CD4-positive, CD25-positive, alpha-beta regulatory T cell (primary cell): ENCODE measurements around the gene UNC93B1. TPM values are rescaled to one million over a fixed set of nuclear protein-coding genes. Genes with fewer than 3 reads are reported as not detected.

ENCODE experiments used
- ATAC-seq, 2 donors: fragments of 150-1000 bp; cut with Tn5 transposase; one replicate each; pipeline ENCODE4 v1.10.0; 2021; ENCODE audit warnings: low read depth in 2 of 2, moderate number of reproducible peaks in 2 of 2, moderate library complexity in 1 of 2
- DNase-seq, 3 donors: peaks; one replicate each; pipeline versions ENCODE4 v3.0.0 to v3.0.0-alpha.2; 2012 to 2022; ENCODE audit warnings: mixed read lengths in 1 of 3
- H3K27ac ChIP-seq: one replicate; pipeline ENCODE4 v1.7.0; 2013; ENCODE audit warnings: mild to moderate bottlenecking, low read length; ENCODE audit not compliant: insufficient read depth, poor library complexity, severe bottlenecking
- H3K27me3 ChIP-seq: one replicate; pipeline ENCODE4 v1.7.0; 2013; ENCODE audit warnings: low read length; ENCODE audit not compliant: control insufficient read depth, insufficient read depth
- H3K36me3 ChIP-seq: one replicate; pipeline ENCODE4 v1.7.0; 2013; ENCODE audit warnings: mild to moderate bottlenecking, low read length, moderate library complexity; ENCODE audit not compliant: control insufficient read depth, insufficient read depth
- H3K4me1 ChIP-seq: 2 replicates; pipeline ENCODE4 v1.7.0; 2013; ENCODE audit warnings: mild to moderate bottlenecking, low read length; ENCODE audit not compliant: insufficient read depth, control insufficient read depth, poor library complexity, severe bottlenecking
- H3K4me3 ChIP-seq: one replicate; pipeline ENCODE4 v1.7.0; 2013; ENCODE audit warnings: low read depth, mild to moderate bottlenecking, low read length, moderate library complexity
- H3K9me3 ChIP-seq, 2 experiments: 1 replicate in 1 of 2; 2 replicates in 1 of 2; pipeline ENCODE4 v1.7.0; 2013; ENCODE audit warnings: low read length in 2 of 2, mild to moderate bottlenecking in 1 of 2, moderate library complexity in 1 of 2; ENCODE audit not compliant: control insufficient read depth in 2 of 2
- H3K27ac Mint-ChIP-seq, 3 donors: one replicate each; pipeline ENCODE4 v1.8.0; 2020 to 2022; ENCODE audit warnings: mild to moderate bottlenecking in 3 of 3, mixed read lengths in 3 of 3, moderate library complexity in 2 of 3
- H3K27me3 Mint-ChIP-seq: one replicate; pipeline ENCODE4 v1.8.0; 2022; ENCODE audit warnings: mild to moderate bottlenecking, mixed read lengths
- H3K36me3 Mint-ChIP-seq: one replicate; pipeline ENCODE4 v1.8.0; 2020; ENCODE audit warnings: mixed read lengths
- H3K4me1 Mint-ChIP-seq, 4 donors: one replicate each; pipeline ENCODE4 v1.8.0; 2020 to 2022; ENCODE audit warnings: mixed read lengths in 4 of 4, mild to moderate bottlenecking in 1 of 4
- H3K4me3 Mint-ChIP-seq, 4 donors: one replicate each; pipeline ENCODE4 v1.8.0; 2020 to 2022; ENCODE audit warnings: mild to moderate bottlenecking in 4 of 4, mixed read lengths in 4 of 4, moderate library complexity in 3 of 4
- H3K9me3 Mint-ChIP-seq, 7 donors: one replicate each; pipeline ENCODE4 v1.8.0; 2020 to 2022; ENCODE audit warnings: mixed read lengths in 7 of 7, mild to moderate bottlenecking in 3 of 7, moderate library complexity in 2 of 7
- polyA plus RNA-seq, 4 donors: library from polyadenylated mRNA; unstranded; fragments of 300-500 nt; fragmentation: Illumina TruSeq; gene quantifications; one replicate each; pipeline ENCODE4 v1.2.3, GENCODE V29; 2021
- total RNA-seq: library from RNA; stranded (reverse); gene quantifications from one replicate; pipeline ENCODE4 v1.2.3, GENCODE V29; 2022

The UNC93B1 gene
- total and polyA plus RNA-seq, 5 donors from 2014 or later: 12.8 to 19.0 (median 14.2) TPM

- Mint-ChIP-seq H3K4me1 (peaks cover 0 to 4% (median 0%) of the 10 kb centered on the region in 4 donors), H3K36me3 (no peaks in the 10 kb centered on the region), H3K4me3 (no peak overlapping the region), H3K27ac (peak overlapping the region in 1 of 3 donors; percentile 66), H3K27me3 (peaks cover 5% of the 10 kb centered on the region), H3K9me3 (peaks cover 0 to 1% (median 0%) of the 10 kb centered on the region in 7 donors)
- Histone ChIP-seq H3K36me3 (no peaks in the 10 kb centered on the region), H3K9me3 (no peaks in the 10 kb centered on the region), H3K4me3 (no peak overlapping the region), H3K4me1 (no peaks in the 10 kb centered on the region), H3K27me3 (no peaks in the 10 kb centered on the region), H3K27ac (no peak overlapping the region)
- DNase-seq (no peak), ATAC-seq (no peak)
These were observed 9.1 kb upstream of the UNC93B1 start for GRCh38 chr11:68012843-68013610.

GRCh38 chr11:68012044-68012842, 8.3 kb upstream of the UNC93B1 start:
- Histone ChIP-seq H3K27me3 (no peaks in the 10 kb centered on the region), H3K4me3 (no peak overlapping the region), H3K4me1 (no peaks in the 10 kb centered on the region), H3K36me3 (no peaks in the 10 kb centered on the region), H3K27ac (no peak overlapping the region), H3K9me3 (no peaks in the 10 kb centered on the region)
- no peak for ATAC-seq
- DNase-seq: no peak
- H3K4me3 Mint-ChIP-seq: no peak overlapping the region
- peaks cover 0 to 4% (median 0%) of the 10 kb centered on the region in 4 donors for H3K4me1 Mint-ChIP-seq
- peaks cover 5% of the 10 kb centered on the region for H3K27me3 Mint-ChIP-seq
- H3K27ac Mint-ChIP-seq: no peak overlapping the region
- H3K36me3 Mint-ChIP-seq: no peaks in the 10 kb centered on the region
- peaks cover 0 to 1% (median 0%) of the 10 kb centered on the region in 7 donors for H3K9me3 Mint-ChIP-seq

GRCh38 chr11:68011051-68011943, 7.4 kb upstream of the UNC93B1 start:
- H3K4me1 ChIP-seq: no peaks in the 10 kb centered on the region
- Mint-ChIP-seq H3K4me3 (no peak overlapping the region), H3K27me3 (peaks cover 5% of the 10 kb centered on the region), H3K36me3 (no peaks in the 10 kb centered on the region), H3K27ac (no peak overlapping the region), H3K9me3 (peaks cover 0 to 1% (median 0%) of the 10 kb centered on the region in 7 donors), H3K4me1 (peaks cover 0 to 4% (median 0%) of the 10 kb centered on the region in 4 donors)
- ATAC-seq (no peak), DNase-seq (no peak)
- no peaks in the 10 kb centered on the region for H3K9me3 ChIP-seq
- no peak overlapping the region for H3K4me3 ChIP-seq
- no peaks in the 10 kb centered on the region for H3K27me3 ChIP-seq
- no peak overlapping the region for H3K27ac ChIP-seq
- no peaks in the 10 kb centered on the region for H3K36me3 ChIP-seq

- Histone ChIP-seq H3K36me3 (no peaks in the 10 kb centered on the region), H3K27me3 (no peaks in the 10 kb centered on the region), H3K4me3 (no peak within 1 kb of the TSS), H3K9me3 (no peaks in the 10 kb centered on the region), H3K27ac (no peak within 1 kb of the TSS), H3K4me1 (no peaks in the 10 kb centered on the region)
- Mint-ChIP-seq H3K4me1 (peaks cover 0 to 4% (median 0%) of the 10 kb centered on the region in 4 donors), H3K36me3 (no peaks in the 10 kb centered on the region), H3K4me3 (peak within 1 kb of the TSS in 1 of 4 donors; percentile 54), H3K27me3 (peaks cover 5% of the 10 kb centered on the region), H3K27ac (no peak within 1 kb of the TSS), H3K9me3 (peaks cover 0 to 1% (median 0%) of the 10 kb centered on the region in 7 donors)
- ATAC-seq (peak; percentile 25 to 35), DNase-seq (no peak)
These were observed 6.5 kb upstream of the UNC93B1 start, which contains the start of gene ALDH3B1 for GRCh38 chr11:68010090-68011041. TSS of gene ALDH3B1 (plus strand) at chr11:68010327. CDS start at chr11:68015298, 4,971 bp downstream.

GRCh38 chr11:68009391-68010089, 5.6 kb upstream of the UNC93B1 start:
- no peak overlapping the region for H3K27ac Mint-ChIP-seq
- no peak for ATAC-seq

GRCh38 chr11:68008381-68009337, 4.8 kb upstream of the UNC93B1 start:
- no peak overlapping the region for H3K27ac Mint-ChIP-seq
- Histone ChIP-seq H3K4me1 (peaks cover 7% of the 10 kb centered on the region), H3K27me3 (no peaks in the 10 kb centered on the region), H3K9me3 (no peaks in the 10 kb centered on the region), H3K4me3 (no peak overlapping the region), H3K27ac (no peak overlapping the region), H3K36me3 (no peaks in the 10 kb centered on the region)
- no peak overlapping the region for H3K4me3 Mint-ChIP-seq
- H3K9me3 Mint-ChIP-seq: peaks cover 0 to 1% (median 0%) of the 10 kb centered on the region in 7 donors
- H3K4me1 Mint-ChIP-seq: peaks cover 0 to 14% (median 2%) of the 10 kb centered on the region in 4 donors
- no peaks in the 10 kb centered on the region for H3K36me3 Mint-ChIP-seq
- DNase-seq (no peak), ATAC-seq (no peak)
- peaks cover 5% of the 10 kb centered on the region for H3K27me3 Mint-ChIP-seq

More at GRCh38 chr11:68009391-68010089, 5.6 kb upstream of the UNC93B1 start:
- Histone ChIP-seq H3K36me3 (no peaks in the 10 kb centered on the region), H3K4me1 (no peaks in the 10 kb centered on the region), H3K27ac (no peak overlapping the region), H3K4me3 (no peak overlapping the region), H3K9me3 (no peaks in the 10 kb centered on the region), H3K27me3 (no peaks in the 10 kb centered on the region)
- Mint-ChIP-seq H3K9me3 (peaks cover 0 to 1% (median 0%) of the 10 kb centered on the region in 7 donors), H3K4me3 (peak overlapping the region in 1 of 4 donors; percentile 54), H3K4me1 (peaks cover 0 to 9% (median 0%) of the 10 kb centered on the region in 4 donors), H3K27me3 (peaks cover 5% of the 10 kb centered on the region), H3K36me3 (no peaks in the 10 kb centered on the region)
- peak in 1 of 3 donors; percentile 39 for DNase-seq
